Stimulated activated naive CD8-positive, alpha-beta T cell treated with anti-CD3 and anti-CD28 coated beads, Interleukin-15, Interleukin-2, amounts not matched to agents 100 U/mL and 50 U/mL, for 24 hours (primary cell): ENCODE measurements around the gene RTCA.
"Not testable (repeated sequence)": the region's sequence is repeated elsewhere in the genome, so short reads cannot be mapped to it uniquely, and the experiment has no call there.

Experiments used
- ATAC-seq: fragments of 150-1000 bp; cut with Tn5 transposase; one replicate; pipeline ENCODE4 v1.10.0; 2021
- DNase-seq: peaks from one replicate; pipeline ENCODE4 v3.0.0; 2021

Gene RTCA

DNA sequence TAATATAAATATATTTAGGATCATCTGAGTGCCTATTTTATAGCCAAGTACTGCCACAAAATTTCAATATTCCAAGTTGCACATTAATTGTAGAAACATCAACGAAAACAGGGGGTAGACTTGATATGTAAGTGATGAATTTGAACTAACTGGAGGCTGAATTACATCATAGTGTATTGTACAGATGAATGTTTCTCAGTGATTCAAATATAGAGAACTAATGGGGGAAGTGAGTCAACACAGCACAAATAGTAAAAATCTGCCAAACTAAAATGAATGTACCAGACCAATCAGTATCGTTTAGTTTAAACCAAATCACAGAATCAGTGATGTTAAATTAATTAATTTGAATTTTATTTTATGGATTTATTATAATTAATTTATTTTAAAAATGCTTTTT, 42.8 kb downstream of the RTCA start:
- DNase-seq (no peak), ATAC-seq (no peak)

DNA sequence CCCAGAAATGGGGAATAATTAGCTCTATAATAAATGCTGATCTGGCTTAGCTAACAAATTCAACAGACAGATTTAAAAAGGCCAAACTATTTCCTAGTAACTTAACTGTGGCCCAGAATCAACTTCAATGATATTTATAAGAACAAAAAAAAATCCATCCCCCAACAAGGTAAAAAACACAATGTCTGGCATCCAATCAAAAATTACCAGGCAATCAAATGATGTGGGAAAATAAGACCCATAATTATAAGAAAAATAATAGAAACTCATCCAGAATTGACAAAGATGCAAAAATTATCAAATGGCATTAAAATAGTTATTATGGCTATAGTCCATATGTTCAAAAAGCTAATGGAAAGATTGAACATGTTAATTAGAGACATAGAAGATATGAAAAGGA, 43.8 kb downstream of the RTCA start:
- ATAC-seq = no peak
- no peak for DNase-seq

DNA sequence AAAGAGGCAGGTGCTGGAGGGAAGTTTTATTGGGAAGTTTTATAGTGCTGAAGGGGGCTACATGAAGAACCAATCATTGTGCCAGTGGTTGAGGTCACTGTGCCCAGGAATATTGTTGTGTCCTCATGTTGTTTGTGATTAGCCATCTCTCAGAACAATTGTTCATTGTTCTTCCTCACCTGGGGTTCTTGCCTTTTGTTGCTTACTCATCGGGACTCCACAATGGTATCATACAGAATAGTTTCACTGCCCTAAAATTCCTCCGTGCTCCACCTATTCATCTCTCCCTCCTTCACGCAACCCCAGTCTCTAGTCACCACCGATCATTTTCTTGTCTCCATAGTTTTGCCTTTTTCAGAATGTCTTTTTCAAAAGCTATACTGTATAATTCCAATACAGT, 47.4 kb downstream of the RTCA start:
- no peak for ATAC-seq

DNA sequence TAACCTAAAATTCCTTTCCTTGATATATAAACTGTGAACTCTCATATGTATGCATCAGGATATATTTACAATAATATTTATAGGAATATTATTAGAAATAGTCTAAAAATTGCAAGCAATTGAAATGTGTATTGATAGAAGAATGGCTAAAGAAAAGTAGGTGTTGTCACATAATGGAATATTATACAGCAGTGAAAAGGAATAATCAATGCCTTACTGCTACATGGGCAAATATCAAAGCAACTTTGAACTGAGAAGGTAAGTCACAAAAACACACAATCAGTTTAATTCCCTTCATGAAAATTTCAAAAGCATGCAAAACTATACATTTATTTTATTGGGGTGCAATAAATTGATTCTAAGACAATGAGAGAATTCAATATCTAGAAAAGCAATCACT, 50.6 kb downstream of the RTCA start:
- no peak for ATAC-seq

More for the DNA sequence above, 47.4 kb downstream of the RTCA start:
- no peak for DNase-seq

DNA sequence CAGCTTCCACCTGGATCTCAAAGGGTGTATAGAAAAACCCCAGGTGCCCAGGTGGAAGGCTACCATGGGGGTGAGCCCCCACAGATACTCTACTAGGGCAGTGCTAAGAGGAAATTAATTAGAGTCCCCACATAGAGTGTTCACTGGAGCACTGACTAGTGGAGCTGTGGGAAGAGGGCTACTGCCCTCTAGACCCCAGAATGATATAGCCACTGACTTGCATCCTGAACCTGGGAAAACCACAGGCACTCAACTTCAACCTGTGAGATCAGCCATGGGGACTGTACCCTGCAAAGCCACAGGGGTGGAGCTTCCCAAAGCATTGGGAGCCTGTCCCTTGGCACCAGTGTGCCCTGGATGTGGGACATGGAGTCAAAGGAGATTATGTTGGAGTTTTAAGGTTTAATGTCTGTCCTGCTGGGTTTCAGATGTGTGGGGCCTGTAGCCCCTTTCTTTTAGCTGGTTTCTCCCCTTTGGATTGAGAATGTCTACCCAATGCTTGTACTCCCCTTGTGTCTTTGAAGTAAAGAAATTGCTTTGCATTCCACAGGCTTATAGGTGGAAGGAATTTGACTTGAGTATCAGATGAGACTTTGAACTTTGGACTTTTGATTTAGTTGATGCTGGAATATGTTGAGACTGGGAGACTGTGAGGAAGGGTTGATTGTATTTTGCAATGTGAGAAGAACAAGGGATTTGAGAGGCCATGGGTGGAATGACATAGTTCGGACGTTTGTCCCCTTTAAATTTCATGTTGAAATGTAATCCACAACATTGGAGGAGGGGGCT, 54.5 kb downstream of the RTCA start:
- ATAC-seq (no peak), DNase-seq (no peak)

More for the DNA sequence above, 50.6 kb downstream of the RTCA start:
- DNase-seq = no peak

DNA sequence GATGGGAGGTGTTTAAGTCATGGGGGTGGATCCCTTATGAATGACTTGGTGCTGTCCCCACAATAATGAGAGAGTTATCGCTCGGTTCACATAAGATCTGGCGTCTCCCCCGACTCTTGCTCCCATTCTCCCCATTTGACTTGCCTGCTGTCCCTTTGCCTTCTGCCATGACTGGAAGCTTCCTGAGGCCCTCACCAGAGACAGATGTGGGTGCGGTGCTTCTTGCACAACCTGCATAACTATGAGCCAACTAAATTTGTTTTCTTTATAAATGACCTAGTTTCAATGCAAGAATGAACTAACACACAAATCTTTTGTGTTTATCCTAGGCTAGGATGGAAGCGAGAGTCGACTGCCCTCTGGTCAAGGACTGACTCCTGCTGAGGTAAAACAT, 55.1 kb downstream of the RTCA start:
- ATAC-seq = no peak
- no peak for DNase-seq

DNA sequence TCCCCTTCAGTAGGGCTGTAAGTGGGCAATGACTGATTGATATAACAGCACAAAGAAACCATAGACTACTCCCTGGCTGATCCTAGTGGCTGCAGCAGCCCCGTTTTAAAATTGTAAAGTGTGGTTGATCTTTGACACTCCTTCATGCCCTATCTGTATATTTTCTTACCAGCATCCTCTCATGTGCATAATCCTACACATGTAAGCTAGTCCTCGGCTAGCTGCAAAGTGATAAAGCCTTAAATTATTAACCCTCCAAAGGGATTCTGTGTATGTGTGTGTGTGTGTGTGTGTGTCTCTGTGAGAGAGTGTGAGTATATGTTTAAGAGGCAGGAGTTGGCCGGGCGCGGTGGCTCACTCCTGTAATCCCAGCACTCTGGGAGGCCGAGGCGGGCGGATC, 55.5 kb downstream of the RTCA start:
- no peak for DNase-seq
- ATAC-seq = no peak

DNA sequence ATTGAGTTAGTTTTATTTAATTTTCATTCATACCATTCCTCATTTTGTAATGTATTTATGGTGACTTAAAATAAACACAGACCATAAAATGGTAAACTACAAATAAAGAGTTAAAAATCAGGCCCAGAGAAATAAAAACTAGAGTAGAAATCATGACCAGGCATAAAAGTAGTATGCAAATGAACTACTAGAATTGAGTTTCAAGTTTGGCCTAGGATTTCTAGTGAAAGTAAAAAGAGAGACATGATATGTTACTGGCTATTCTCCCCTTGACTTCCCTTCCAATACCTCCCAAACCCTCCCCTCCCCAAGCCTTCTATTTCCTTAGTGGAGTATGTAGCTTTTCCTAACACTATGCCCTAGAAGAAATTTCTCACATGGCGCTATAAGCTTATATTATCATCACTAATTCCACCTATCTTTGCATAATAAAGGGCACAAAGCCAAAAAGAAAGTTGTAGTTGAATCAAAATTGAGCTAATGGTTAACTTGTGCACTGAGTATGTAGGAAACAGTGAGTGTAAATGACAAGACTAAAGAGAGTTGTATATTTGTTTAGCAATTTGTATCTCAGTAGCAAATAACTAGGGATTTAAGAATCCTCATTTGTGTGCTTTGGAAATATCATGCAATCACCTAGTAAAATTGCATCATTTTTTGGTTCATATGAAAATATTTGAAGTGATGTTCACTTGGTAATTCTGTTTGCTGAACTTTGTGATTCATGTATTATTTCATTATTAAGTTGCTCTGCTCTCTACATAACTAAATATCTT, 56.6 kb downstream of the RTCA start:
- peak; percentile 68 for ATAC-seq
- no peak for DNase-seq

DNA sequence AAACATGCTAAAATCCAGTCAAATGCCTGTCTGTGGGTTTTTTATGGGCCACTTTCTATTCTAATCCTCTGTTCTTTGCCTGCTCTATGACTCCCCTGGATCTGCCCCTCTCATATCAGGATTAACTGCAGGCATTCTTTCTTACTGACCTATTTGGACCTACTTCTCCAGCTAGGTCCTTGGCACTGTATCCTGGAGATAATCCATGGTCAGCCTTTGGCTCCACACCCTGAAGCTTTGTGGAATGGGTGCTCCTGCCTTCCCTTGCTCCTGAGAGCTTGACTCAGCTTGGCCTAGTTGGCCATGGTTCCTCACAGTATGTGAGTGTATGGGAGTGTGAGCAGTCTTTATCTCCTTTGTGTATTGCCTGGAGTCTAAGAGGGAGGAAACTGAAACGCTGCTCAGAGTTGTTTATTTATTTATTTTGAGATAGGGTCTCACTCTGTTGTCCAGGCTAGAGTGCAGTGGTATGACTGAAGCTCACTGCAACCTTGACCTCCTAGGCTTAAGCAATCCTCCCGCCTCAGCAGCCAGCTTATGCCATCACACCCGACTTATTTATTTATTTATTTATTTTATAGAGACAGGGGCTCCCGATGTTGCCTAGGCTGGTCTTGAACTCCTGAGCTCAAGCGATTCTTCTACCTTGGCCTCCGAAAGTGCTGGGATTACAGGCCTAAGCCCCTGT, 57.5 kb downstream of the RTCA start:
- DNase-seq = no peak
- no peak for ATAC-seq

DNA sequence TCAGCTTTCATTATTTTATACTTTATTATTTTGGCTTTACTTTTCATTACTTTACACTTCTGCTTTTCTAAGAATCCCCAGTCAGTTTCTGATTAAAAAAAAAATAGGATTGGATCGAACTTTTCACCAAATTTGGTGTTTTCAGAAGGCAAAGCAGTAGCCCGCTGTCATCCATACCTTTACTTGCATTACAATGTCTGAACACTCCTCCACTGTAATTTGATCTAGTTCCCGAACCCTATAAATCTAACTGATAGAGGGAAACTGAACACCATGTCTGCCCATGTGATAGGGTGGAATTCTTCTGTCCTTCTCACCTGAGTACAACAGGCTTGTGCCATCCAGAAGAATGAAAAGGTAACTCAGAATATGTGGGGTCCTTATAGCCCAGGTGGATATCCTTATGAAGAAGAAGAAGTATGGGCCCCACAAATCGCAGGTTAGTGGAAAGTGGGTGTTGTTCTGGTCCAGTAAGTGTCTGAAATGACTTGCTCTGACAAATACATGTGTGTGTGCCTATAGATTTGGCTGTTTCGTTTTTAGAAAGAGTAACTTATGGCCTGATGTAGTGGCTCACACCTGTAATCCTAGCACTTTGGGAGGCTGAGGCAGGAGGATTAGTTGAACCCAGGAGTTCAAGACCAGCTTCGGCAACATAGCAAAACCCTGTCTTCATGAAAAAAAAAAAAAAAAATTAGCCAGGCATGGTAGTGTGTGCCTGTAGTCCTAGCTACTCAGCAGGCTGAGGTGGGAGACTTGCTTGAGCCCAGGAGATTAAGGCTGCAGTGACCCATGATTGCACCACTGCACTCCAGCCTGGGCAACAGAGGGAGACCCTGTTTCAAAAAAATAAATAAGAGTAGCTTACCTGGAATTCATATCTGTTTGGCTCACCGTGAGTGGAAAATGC, 59.7 kb downstream of the RTCA start:
- ATAC-seq (no peak), DNase-seq (no peak)

DNA sequence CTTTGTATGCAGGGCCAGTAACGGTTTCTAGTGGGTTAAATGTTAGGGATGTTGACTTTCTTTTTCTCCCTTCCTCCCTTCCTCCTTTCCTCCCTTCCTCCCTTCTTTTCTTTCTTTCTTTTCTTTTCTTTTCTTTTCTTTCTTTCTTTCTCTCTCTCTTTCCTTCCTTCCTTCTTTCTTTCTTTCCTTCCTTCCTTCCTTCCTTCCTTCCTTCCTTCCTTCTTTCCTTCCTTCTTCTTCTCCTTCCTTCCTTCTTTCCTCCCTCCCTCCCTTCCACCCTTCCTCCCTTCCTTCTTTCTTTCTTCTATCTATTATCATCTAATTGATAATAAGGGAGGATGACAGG, 60.3 kb downstream of the RTCA start:
- not testable (repeated sequence) for ATAC-seq

DNA sequence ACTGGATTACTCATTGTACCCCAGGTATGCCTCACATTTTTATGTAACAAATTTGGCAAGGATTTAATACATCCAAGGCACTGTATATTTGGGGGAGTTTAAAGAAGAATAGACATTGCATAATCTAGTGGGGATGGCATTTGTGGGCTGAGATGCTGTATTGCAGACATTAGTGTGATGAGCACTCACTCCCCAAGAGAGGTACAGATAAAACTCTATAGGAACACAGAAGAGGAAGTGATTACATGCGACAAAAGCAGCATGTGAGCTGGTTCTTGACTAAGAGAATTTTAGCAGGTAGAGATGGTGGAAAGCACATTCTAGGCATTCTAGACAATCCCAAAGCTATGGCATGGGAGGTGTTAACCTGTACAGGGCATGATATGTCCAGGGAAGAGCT, 62.1 kb downstream of the RTCA start:
- DNase-seq = no peak
- ATAC-seq = no peak

More for the DNA sequence above, 60.3 kb downstream of the RTCA start:
- not testable (repeated sequence) for DNase-seq

DNA sequence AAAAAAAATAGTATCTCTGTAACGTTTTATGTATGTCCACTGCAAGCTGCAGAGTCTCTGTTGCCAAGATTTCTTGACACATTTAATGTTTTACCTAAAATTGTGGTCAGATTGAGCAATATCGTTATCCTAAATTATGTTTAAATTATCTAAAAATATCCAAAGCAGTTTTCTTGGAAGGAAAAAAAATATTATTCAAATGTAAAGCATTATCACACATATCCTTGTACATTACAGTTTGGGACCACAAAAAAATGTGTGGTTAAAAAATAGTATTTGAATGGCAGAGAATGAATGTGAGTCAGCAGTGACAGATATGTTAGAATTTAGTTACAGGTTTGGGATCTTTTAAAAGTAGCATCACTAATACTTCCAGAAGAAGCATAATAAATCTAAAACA, 65.1 kb downstream of the RTCA start:
- not testable (repeated sequence) for DNase-seq, ATAC-seq

DNA sequence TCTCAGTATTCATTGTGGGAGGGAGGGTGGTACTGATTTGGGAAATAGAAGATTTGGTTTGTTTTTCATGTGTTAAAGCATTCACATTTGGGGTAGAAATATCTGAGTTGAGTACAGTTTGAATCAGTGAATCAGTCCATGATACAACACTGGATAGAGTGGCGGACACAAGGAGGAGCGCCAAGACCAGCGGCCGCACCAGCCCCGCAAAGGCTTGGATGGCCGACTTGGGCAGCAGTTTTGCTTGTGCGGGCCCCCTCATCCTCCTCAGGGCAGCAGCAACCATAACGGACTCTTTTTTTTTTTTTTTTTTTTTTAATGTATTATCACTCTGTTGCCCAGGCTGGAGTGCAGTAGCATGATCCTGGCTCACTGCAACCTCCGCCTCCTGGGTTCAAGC, 66.3 kb downstream of the RTCA start:
- no peak for DNase-seq
- no peak for ATAC-seq

DNA sequence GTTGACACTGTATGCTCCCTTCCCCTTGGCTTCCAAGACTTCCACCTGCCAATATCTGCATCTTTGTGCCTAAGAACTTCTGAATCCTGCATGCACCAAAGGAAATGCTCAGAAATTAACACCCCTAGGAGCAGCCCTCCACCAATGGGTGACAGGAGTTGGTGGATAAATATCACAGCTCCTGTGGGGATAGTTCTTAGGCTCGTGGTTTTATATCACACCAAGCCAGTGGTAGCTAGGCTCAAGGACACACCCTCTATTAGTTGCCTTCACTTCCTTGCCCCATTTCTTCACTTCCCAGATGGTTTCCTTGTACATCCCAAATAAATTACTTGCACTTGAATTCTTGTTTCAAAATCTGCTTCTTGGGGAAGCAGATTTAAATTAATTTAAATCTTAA, 69.4 kb downstream of the RTCA start:
- ATAC-seq = no peak

DNA sequence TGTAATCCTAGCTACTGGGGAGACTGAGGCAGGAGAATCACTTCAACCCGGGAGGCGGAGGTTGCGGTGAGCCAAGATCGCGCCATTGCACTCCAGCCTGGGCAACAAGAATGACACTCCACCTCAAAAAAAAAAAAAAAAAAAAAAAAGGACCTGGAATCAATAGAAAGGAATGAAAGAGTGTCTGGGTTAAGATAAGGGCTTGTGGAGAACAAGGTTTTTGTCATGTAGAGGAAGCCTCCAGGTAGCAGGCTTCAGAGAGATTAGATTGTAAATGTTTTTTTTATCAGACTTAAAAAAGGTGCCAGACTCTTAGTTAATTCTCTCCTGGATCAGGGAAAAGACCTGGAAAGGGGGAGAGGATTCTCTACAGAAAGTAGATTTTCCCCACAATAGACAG, 71.9 kb downstream of the RTCA start:
- not testable (repeated sequence) for ATAC-seq

More for the DNA sequence above, 69.4 kb downstream of the RTCA start:
- DNase-seq = no peak

DNA sequence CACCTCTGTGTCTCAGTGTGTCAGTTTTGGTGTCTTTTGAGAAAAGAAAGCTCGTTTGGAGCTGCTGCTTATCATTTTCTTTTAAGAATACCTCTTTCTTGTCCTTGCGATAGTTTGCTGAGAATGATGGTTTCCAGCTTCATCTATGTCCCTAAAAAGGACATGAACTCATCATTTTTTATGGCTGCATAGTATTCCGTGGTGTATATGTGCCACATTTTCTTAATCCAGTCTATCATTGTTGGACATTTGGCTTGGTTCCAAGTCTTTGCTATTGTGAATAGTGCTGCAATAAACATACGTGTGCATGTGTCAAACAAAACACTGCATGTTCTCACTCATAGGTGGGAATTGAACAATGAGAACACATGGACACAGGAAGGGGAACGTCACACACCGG, 73.7 kb downstream of the RTCA start:
- ATAC-seq, DNase-seq: not testable (repeated sequence)

More for the DNA sequence above, 71.9 kb downstream of the RTCA start:
- not testable (repeated sequence) for DNase-seq

DNA sequence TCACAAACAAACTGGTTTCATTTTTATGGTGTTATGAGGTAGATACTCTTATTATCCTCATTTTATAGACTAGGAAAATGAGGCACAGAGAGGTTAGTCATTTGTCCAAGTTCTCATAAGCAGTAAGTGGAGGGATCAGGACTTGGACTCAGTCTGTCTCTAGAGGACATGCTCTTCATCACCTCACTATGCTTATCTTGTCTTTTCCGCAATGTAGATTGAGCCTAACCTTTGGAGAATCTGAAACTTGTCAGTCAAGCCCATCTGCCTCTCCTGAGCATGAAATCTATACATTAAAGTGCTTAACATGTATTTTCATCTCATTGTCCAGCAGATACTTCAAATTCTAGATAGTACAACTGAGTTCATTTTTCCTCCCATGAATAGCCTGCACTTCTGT, 74.5 kb downstream of the RTCA start:
- ATAC-seq (no peak), DNase-seq (no peak)

DNA sequence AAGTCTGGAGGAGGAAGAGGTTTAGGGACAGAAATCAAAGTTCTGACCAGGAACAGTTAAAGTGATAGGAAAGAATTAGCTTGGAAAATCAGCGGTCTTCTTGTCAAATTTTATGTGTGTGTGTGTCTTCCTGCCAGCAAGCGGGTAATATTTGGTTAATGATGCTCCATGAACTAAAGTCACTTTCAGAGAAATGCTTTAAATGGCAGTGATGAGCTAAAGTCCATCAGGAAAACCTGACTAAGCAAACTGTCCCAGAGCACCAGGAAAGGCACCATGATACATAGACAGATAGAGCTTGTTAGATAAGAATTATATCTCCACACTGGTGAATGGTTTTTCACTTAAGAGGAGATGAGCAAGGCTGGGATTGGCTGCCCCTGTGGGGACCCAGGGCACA, 76.3 kb downstream of the RTCA start:
- no peak for ATAC-seq
- DNase-seq = no peak
